OCI-LY1 (cell line): ENCODE data around the gene CLEC16A.

Experiments used
- H2AFZ ChIP-seq: fragments of 200-600 bp; sonication (generic), shearing (Covaris generic); 2 replicates; pipeline ENCODE4 v1.6.0; 2014; ENCODE audit warnings: antibody characterized with exemption, mild to moderate bottlenecking, low read length
- H3F3A ChIP-seq: fragments of 200-600 bp; sonication (generic), shearing (Covaris generic); 2 replicates; pipeline ENCODE4 v1.6.0; 2014; ENCODE audit warnings: mild to moderate bottlenecking, antibody characterized with exemption, low read length, moderate library complexity; ENCODE audit not compliant: insufficient read depth
- H3K27ac ChIP-seq: fragments of 200-600 bp; sonication (generic); 2 replicates; pipeline ENCODE4 v1.5.1; 2014; ENCODE audit warnings: low read length, mixed run types, mild to moderate bottlenecking, low read depth; ENCODE audit not compliant: poor library complexity, severe bottlenecking
- H3K27me3 ChIP-seq: fragments of 200-600 bp; sonication (generic); 2 replicates; pipeline ENCODE4 v1.6.0; 2014; ENCODE audit warnings: antibody characterized with exemption, mild to moderate bottlenecking, low read length, moderate library complexity; ENCODE audit not compliant: insufficient read depth
- H3K36me3 ChIP-seq: fragments of 200-600 bp; sonication (generic); 2 replicates; pipeline ENCODE4 v1.6.1; 2014; ENCODE audit warnings: mild to moderate bottlenecking, antibody characterized with exemption, low read length, moderate library complexity, mixed read lengths; ENCODE audit not compliant: insufficient read depth
- H3K4me1 ChIP-seq: fragments of 200-600 bp; sonication (generic); 2 replicates; pipeline ENCODE4 v1.5.1; 2014; ENCODE audit warnings: mild to moderate bottlenecking, low read length, moderate library complexity; ENCODE audit not compliant: insufficient read depth, severe bottlenecking
- H3K4me2 ChIP-seq: fragments of 200-600 bp; sonication (generic), shearing (Covaris generic); 2 replicates; pipeline ENCODE4 v1.6.1; 2014; ENCODE audit warnings: low read length
- H3K4me3 ChIP-seq: fragments of 200-600 bp; sonication (generic); 2 replicates; pipeline ENCODE4 v1.5.1; 2014; ENCODE audit warnings: low read length, low read depth, mild to moderate bottlenecking, mixed read lengths; ENCODE audit not compliant: poor library complexity, severe bottlenecking
- H3K79me2 ChIP-seq: fragments of 200-600 bp; shearing (Covaris generic); 2 replicates; pipeline ENCODE4 v1.6.1; 2016; ENCODE audit warnings: mixed run types, low read length, mixed read lengths; ENCODE audit not compliant: insufficient read depth
- H3K9ac ChIP-seq: fragments of 200-600 bp; sonication (generic), shearing (Covaris generic); 2 replicates; pipeline ENCODE4 v1.6.1; 2014; ENCODE audit warnings: mild to moderate bottlenecking, low read length, mixed read lengths
- H3K9me2 ChIP-seq: fragments of 200-600 bp; sonication (generic), shearing (Covaris generic); 2 replicates; pipeline ENCODE4 v1.6.1; 2014; ENCODE audit warnings: low read depth, mild to moderate bottlenecking, low read length, mixed read lengths
- H3K9me3 ChIP-seq: fragments of 200-600 bp; shearing (Covaris generic); 2 replicates; pipeline ENCODE4 v1.6.1; 2014; ENCODE audit warnings: low read length, mixed read lengths
- H4K20me1 ChIP-seq: fragments of 200-600 bp; sonication (generic), shearing (Covaris generic); 2 replicates; pipeline ENCODE4 v1.6.0; 2016; ENCODE audit warnings: mild to moderate bottlenecking, low read length; ENCODE audit not compliant: insufficient read depth
- CTCF ChIP-seq: fragments of 200-600 bp; sonication (generic), shearing (Covaris generic); IDR thresholded peaks from 2 replicates; pipeline ENCODE4 v1.5.1; 2017; ENCODE audit warnings: mild to moderate bottlenecking, antibody characterized with exemption, low read length, moderate library complexity, mixed read lengths
- EZH2 ChIP-seq: fragments of 200-600 bp; sonication (generic), shearing (Covaris generic); IDR thresholded peaks from 2 replicates; pipeline ENCODE4 v1.8.0; 2017; ENCODE audit warnings: borderline replicate concordance, mixed run types, mild to moderate bottlenecking, antibody characterized with exemption, low read length, moderate library complexity, mixed read lengths

Gene CLEC16A

DNA sequence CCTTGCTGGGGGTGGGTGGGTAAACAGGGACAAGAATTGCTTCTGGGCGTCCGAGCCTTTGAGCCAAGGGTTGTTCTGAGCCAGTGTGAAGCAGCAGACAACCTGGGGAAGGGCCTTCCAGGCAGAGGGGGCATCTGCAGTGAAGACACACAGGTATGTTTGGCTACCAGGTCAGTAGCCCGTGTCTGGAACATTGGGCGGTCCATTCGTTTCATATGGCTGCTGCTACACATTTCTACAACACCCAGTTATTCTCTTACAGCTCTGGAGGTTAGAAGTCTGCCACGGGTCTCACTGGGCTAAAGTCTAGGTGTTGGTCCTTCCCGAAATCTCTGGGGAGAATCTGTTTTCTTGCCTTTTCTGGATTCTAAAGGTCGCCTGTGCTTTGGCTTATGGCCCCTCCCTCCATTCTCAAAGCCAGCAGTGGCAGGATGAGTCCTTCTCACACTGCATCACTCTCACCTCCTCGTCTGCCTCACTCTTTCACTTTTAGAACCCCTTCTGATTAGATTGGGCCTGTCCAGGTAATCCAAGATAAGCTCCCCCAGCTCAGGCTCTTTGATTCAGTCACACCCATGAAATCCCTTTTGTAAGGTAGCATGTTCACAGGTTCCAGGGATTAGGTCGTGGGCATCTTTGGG is 136.1 kb downstream of the CLEC16A start:
- Histone ChIP-seq H3K36me3 (peaks cover 5% of the 10 kb centered on the region; the same call in 1 of the 2 replicates), H3K4me1 (peaks cover 57% of the 10 kb centered on the region), H3K9me3 (no peaks in the 10 kb centered on the region), H3K27ac (peak overlapping the region; percentile 72), H3K4me2 (peak overlapping the region; percentile 12; the same call in 1 of the 2 replicates), H2AFZ (no peak overlapping the region), H3K79me2 (no peaks in the 10 kb centered on the region), H3K9ac (no peak overlapping the region; the same call in 1 of the 2 replicates), H4K20me1 (no peaks in the 10 kb centered on the region), H3K9me2 (no peaks in the 10 kb centered on the region), H3F3A (no peaks in the 10 kb centered on the region), H3K4me3 (no peak overlapping the region), H3K27me3 (no peaks in the 10 kb centered on the region)
- TF ChIP-seq CTCF (no peak), EZH2 (no peak)

DNA sequence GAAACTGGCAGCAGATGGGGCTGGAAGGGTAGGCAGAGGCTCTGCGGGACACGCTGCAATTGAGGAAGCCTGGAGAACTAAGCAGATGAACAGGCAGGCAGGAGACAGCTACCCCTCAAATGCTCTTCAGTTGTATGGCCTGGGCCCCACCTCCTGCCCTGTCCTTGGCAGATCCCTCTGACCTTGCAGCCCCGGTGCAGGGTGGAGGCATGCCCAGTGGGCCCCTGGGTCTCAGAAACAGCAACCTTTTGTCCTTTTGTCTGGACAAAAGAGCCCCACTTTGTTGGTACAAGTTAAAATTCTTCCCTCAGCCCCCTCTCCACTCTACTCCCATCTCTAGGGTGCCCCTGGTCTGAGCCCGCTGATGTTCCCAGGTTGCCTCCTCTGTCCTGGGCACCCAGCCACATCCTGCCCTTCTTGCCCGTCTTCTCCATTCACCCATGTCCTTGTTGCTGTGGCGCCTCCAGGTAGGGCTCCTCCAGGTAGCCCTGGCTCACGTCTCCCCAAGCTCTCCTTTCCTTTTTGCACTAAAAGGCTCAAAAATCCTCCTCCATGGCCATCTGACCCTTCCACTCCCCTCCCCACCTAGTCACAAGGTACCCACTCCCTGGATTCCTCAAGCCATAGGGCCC is 136.8 kb downstream of the CLEC16A start:
- H3F3A ChIP-seq, result no peaks in the 10 kb centered on the region
- H3K36me3 ChIP-seq, result peaks cover 5% of the 10 kb centered on the region; the same call in 1 of the 2 replicates
- no peak overlapping the region for H2AFZ ChIP-seq
- H4K20me1 ChIP-seq, result no peaks in the 10 kb centered on the region
- H3K4me2 ChIP-seq, result no peak overlapping the region
- no peaks in the 10 kb centered on the region for H3K79me2 ChIP-seq
- no peak overlapping the region for H3K4me3 ChIP-seq
- no peaks in the 10 kb centered on the region for H3K9me2 ChIP-seq
- no peak for TF ChIP-seq CTCF
- no peak for TF ChIP-seq EZH2
- no peaks in the 10 kb centered on the region for H3K27me3 ChIP-seq
- H3K27ac ChIP-seq, result peak overlapping the region; percentile 72
- H3K4me1 ChIP-seq, result peaks cover 56% of the 10 kb centered on the region
- no peaks in the 10 kb centered on the region for H3K9me3 ChIP-seq
- no peak overlapping the region for H3K9ac ChIP-seq

- Histone ChIP-seq H3K4me3 (no peak overlapping the region), H3K27ac (peak overlapping the region; percentile 20), H3F3A (no peaks in the 10 kb centered on the region), H3K36me3 (no peaks in the 10 kb centered on the region), H3K79me2 (no peaks in the 10 kb centered on the region), H3K27me3 (no peaks in the 10 kb centered on the region), H3K9me3 (no peaks in the 10 kb centered on the region), H4K20me1 (no peaks in the 10 kb centered on the region), H3K9me2 (no peaks in the 10 kb centered on the region), H3K4me1 (peaks cover 52% of the 10 kb centered on the region), H3K9ac (no peak overlapping the region), H3K4me2 (no peak overlapping the region), H2AFZ (no peak overlapping the region)
- TF ChIP-seq CTCF (no peak), EZH2 (no peak)
Measured at GRCh38 chr16:11082108-11082859, 137.9 kb downstream of the CLEC16A start.
